DND-41 (cell line): ENCODE results near the gene SLC13A2.
"Not testable (repeated sequence)": the region's sequence is repeated elsewhere in the genome, so short reads cannot be mapped to it uniquely, and the experiment has no call there.

Source experiments
- ATAC-seq: fragments of 200-7000 bp; cut with Tn5 transposase; 3 replicates; pipeline ENCODE4 v1.9.1; 2021; ENCODE audit warnings: low read depth; ENCODE audit not compliant: insufficient read depth
- DNase-seq: peaks from one replicate; pipeline ENCODE4 v3.0.0-alpha.2; 2020
- H2AFZ ChIP-seq: 2 replicates; pipeline ENCODE4 v1.6.0; 2012; ENCODE audit warnings: low read depth, low read length
- H3K27ac ChIP-seq: 2 replicates; pipeline ENCODE4 v1.5.1; 2012; ENCODE audit warnings: low read length, inconsistent platforms
- H3K27me3 ChIP-seq: fragments of 200-600 bp; sonication (generic); 2 replicates; pipeline ENCODE4 v1.6.0; 2012; ENCODE audit warnings: low read length, mild to moderate bottlenecking, inconsistent platforms; ENCODE audit not compliant: insufficient read depth, poor library complexity
- H3K36me3 ChIP-seq: 2 replicates; pipeline ENCODE4 v1.5.1; 2012; ENCODE audit warnings: low read length, inconsistent platforms; ENCODE audit not compliant: insufficient read depth
- H3K4me1 ChIP-seq: 2 replicates; pipeline ENCODE4 v1.5.1; 2012; ENCODE audit warnings: mild to moderate bottlenecking, low read length; ENCODE audit not compliant: insufficient read depth
- H3K4me2 ChIP-seq: 2 replicates; pipeline ENCODE4 v1.6.0; 2012; ENCODE audit warnings: mild to moderate bottlenecking, moderate library complexity, low read length, inconsistent platforms; ENCODE audit not compliant: insufficient read depth
- H3K4me3 ChIP-seq, 2 experiments: fragments of 200-600 bp in 1 of 2; shearing (Covaris generic) in 1 of 2; 2 replicates each; pipeline ENCODE4 v1.5.1; 2012 to 2016; ENCODE audit warnings: inconsistent platforms in 2 of 2, low read length in 2 of 2, mild to moderate bottlenecking in 2 of 2, low read depth in 1 of 2, moderate library complexity in 1 of 2
- H3K79me2 ChIP-seq: 2 replicates; pipeline ENCODE4 v1.6.0; 2012; ENCODE audit warnings: low read length, inconsistent platforms; ENCODE audit not compliant: insufficient read depth
- H3K9ac ChIP-seq: 2 replicates; pipeline ENCODE4 v1.6.0; 2012; ENCODE audit warnings: low read depth, mild to moderate bottlenecking, inconsistent platforms, low read length, moderate library complexity
- H3K9me3 ChIP-seq: 2 replicates; pipeline ENCODE4 v1.5.1; 2012; ENCODE audit warnings: low read length, moderate library complexity, mild to moderate bottlenecking, inconsistent platforms; ENCODE audit not compliant: insufficient read depth, severe bottlenecking
- H4K20me1 ChIP-seq: 2 replicates; pipeline ENCODE4 v1.6.0; 2012; ENCODE audit warnings: low read length; ENCODE audit not compliant: insufficient read depth
- CTCF ChIP-seq: IDR thresholded peaks from 2 replicates; pipeline ENCODE4 v1.5.1; 2012; ENCODE audit warnings: borderline replicate concordance, low read length, moderate library complexity, mild to moderate bottlenecking; ENCODE audit not compliant: poor library complexity, severe bottlenecking; ENCODE audit errors: extremely low read depth
- EZH2 ChIP-seq: IDR thresholded peaks from 3 replicates; pipeline ENCODE4 v1.6.1; 2012; ENCODE audit warnings: borderline replicate concordance, low read depth, mild to moderate bottlenecking, moderate library complexity, low read length, inconsistent platforms; ENCODE audit not compliant: severe bottlenecking

The SLC13A2 gene

GRCh38 chr17:28466001-28466400 is 7.4 kb upstream of the SLC13A2 start:
- Histone ChIP-seq H3K27ac (no peak overlapping the region), H3K36me3 (no peaks in the 10 kb centered on the region), H3K27me3 (peaks cover 11% of the 10 kb centered on the region), H3K4me1 (no peaks in the 10 kb centered on the region), H3K79me2 (no peaks in the 10 kb centered on the region), H4K20me1 (no peaks in the 10 kb centered on the region), H3K4me2 (no peak overlapping the region), H3K9me3 (no peaks in the 10 kb centered on the region), H3K4me3 (no peak overlapping the region), H2AFZ (no peak overlapping the region), H3K9ac (no peak overlapping the region)
- ATAC-seq (no peak), DNase-seq (no peak)
- TF ChIP-seq EZH2 (no peak), CTCF (no peak)

GRCh38 chr17:28466521-28467048 is 6.9 kb upstream of the SLC13A2 start:
- TF ChIP-seq CTCF (no peak), EZH2 (no peak)
- Histone ChIP-seq H3K4me3 (no peak overlapping the region), H3K27me3 (peaks cover 11% of the 10 kb centered on the region), H2AFZ (no peak overlapping the region), H3K9ac (no peak overlapping the region), H3K27ac (no peak overlapping the region), H3K9me3 (no peaks in the 10 kb centered on the region), H3K4me2 (no peak overlapping the region), H4K20me1 (no peaks in the 10 kb centered on the region), H3K79me2 (no peaks in the 10 kb centered on the region), H3K36me3 (no peaks in the 10 kb centered on the region), H3K4me1 (no peaks in the 10 kb centered on the region)
- DNase-seq (no peak), ATAC-seq (no peak)

DNA sequence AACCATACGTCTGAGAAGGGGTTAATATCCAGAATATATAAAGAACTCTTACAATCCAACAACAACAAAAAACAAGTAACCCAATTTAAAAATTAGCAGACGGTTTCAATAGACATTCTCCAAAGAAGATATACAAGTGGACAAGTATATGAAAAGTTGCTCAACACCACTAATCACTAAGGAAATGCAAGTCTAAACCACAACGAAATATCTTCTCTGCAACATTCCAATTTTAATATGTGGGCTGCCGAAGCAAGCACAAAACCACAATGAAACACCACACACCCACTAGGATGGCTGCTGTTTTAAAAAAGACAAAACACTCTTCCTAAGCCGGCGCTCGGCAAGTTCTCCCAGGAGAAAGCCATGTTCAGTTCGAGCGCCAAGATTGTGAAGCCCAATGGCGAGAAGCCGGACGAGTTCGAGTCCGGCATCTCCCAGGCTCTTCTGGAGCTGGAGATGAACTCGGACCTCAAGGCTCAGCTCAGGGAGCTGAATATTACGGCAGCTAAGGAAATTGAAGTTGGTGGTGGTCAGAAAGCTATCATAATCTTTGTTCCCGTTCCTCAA is 5.9 kb upstream of the SLC13A2 start:
- no peak overlapping the region for H2AFZ ChIP-seq
- no peaks in the 10 kb centered on the region for H3K4me1 ChIP-seq
- H3K9ac ChIP-seq: no peak overlapping the region
- no peak for ATAC-seq
- H3K4me2 ChIP-seq: no peak overlapping the region
- H3K36me3 ChIP-seq: no peaks in the 10 kb centered on the region
- no peak overlapping the region for H3K4me3 ChIP-seq
- no peaks in the 10 kb centered on the region for H3K79me2 ChIP-seq
- H3K27me3 ChIP-seq: peaks cover 11% of the 10 kb centered on the region
- no peaks in the 10 kb centered on the region for H4K20me1 ChIP-seq
- no peak overlapping the region for H3K27ac ChIP-seq
- TF ChIP-seq CTCF: no peak
- no peaks in the 10 kb centered on the region for H3K9me3 ChIP-seq
- no peak for DNase-seq

DNA sequence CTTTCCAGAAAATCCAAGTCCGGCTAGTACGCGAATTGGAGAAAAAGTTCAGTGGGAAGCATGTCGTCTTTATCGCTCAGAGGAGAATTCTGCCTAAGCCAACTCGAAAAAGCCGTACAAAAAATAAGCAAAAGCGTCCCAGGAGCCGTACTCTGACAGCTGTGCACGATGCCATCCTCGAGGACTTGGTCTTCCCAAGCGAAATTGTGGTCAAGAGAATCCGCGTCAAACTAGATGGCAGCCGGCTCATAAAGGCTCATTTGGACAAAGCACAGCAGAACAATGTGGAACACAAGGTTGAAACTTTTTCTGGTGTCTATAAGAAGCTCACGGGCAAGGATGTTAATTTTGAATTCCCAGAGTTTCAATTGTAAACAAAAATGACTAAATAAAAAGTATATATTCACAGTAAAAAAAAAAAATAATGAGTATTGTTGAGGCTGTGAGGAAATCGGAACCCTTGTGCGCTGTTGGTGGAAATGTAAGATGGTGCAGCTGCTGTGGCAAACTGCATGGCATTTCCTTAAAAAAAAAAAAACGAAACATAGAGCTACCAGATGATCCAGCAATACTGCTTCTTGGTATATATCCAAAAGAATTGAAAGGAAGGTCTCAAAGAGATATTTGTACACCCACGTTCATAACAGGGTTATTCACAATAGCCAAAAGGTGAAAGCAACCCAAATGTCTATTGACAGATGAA is 5.3 kb upstream of the SLC13A2 start:
- not testable (repeated sequence) for DNase-seq, H3K27ac ChIP-seq, H3K9me3 ChIP-seq

More for the DNA sequence above, 5.3 kb upstream of the SLC13A2 start:
- not testable (repeated sequence) for H2AFZ ChIP-seq, H3K9ac ChIP-seq, H3K4me2 ChIP-seq, H3K4me1 ChIP-seq, H3K79me2 ChIP-seq, H3K4me3 ChIP-seq, H4K20me1 ChIP-seq, H3K36me3 ChIP-seq, ATAC-seq
- peaks cover 12% of the 10 kb centered on the region for H3K27me3 ChIP-seq
